SKM-1 treated with dmso at 0.1 percent for 144 hours (cell line): ENCODE results near the gene FKBP6.
"Not testable (repeated sequence)": the region's sequence is repeated elsewhere in the genome, so short reads cannot be mapped to it uniquely, and the experiment has no call there.

Experiments
- DNase-seq: peaks from one replicate; lab custom pipeline; 2025; ENCODE audit not compliant: unreplicated experiment; lab: John Stamatoyannopoulos, UW

FKBP6 gene

GRCh38 chr7:73327922-73328321, at the start of gene FKBP6, which contains the start of gene TRIM50:
Gene FKBP6, plus strand, starts transcription at chr7:73328161. Its CDS starts 268 bp downstream, at chr7:73328429.
Gene TRIM50, minus strand, starts transcription at chr7:73328082. Its CDS starts 3,295 bp downstream, at chr7:73324787.
- not testable (repeated sequence) for DNase-seq

- DNase-seq: not testable (repeated sequence)
Measured at GRCh38 chr7:73297235-73297634, 30.7 kb upstream of the FKBP6 start.

- DNase-seq: not testable (repeated sequence)
Measured at GRCh38 chr7:73297706-73298105, 30.3 kb upstream of the FKBP6 start.

- DNase-seq: not testable (repeated sequence)
Measured at GRCh38 chr7:73299812-73300211, 28.1 kb upstream of the FKBP6 start.

GRCh38 chr7:73301108-73301507, 26.9 kb upstream of the FKBP6 start:
- not testable (repeated sequence) for DNase-seq

- DNase-seq: not testable (repeated sequence)
Measured at GRCh38 chr7:73302846-73303245, 25.1 kb upstream of the FKBP6 start.

GRCh38 chr7:73303546-73303945, 24.4 kb upstream of the FKBP6 start:
- DNase-seq: no peak

GRCh38 chr7:73304071-73304470, 23.9 kb upstream of the FKBP6 start:
- DNase-seq: no peak

GRCh38 chr7:73304612-73305387, 23.2 kb upstream of the FKBP6 start:
- not testable (repeated sequence) for DNase-seq

- no peak for DNase-seq
Measured at GRCh38 chr7:73307436-73307835, 20.5 kb upstream of the FKBP6 start.

GRCh38 chr7:73308074-73308664, 19.8 kb upstream of the FKBP6 start:
- no peak for DNase-seq

GRCh38 chr7:73308665-73309214, 19.2 kb upstream of the FKBP6 start, which contains the start of gene NSUN5:
Gene NSUN5, minus strand, starts transcription at chr7:73308826. Its CDS starts 36 bp downstream, at chr7:73308790.
- DNase-seq: peak; percentile 84

- DNase-seq: not testable (repeated sequence)
Measured at GRCh38 chr7:73311421-73311820, 16.5 kb upstream of the FKBP6 start.

- DNase-seq: no peak
Measured at GRCh38 chr7:73312831-73313520, 15.0 kb upstream of the FKBP6 start.

- no peak for DNase-seq
Measured at GRCh38 chr7:73313521-73313906, 14.4 kb upstream of the FKBP6 start.

GRCh38 chr7:73314271-73314670, 13.7 kb upstream of the FKBP6 start:
- DNase-seq: no peak

- no peak for DNase-seq
Measured at GRCh38 chr7:73316521-73316920, 11.4 kb upstream of the FKBP6 start.

GRCh38 chr7:73318656-73319204, 9.2 kb upstream of the FKBP6 start:
- not testable (repeated sequence) for DNase-seq

GRCh38 chr7:73319541-73319940, 8.4 kb upstream of the FKBP6 start:
- not testable (repeated sequence) for DNase-seq

- DNase-seq: not testable (repeated sequence)
Measured at GRCh38 chr7:73320009-73320408, 8.0 kb upstream of the FKBP6 start.
